NCI-H2107 treated with DMSO at 0.1 percent for 48 hours (cell line): ENCODE results near the gene SYNDIG1.

Source experiments
- DNase-seq: peaks from one replicate; lab custom pipeline; 2025; ENCODE audit not compliant: unreplicated experiment; lab: John Stamatoyannopoulos, UW

SYNDIG1 gene

DNA sequence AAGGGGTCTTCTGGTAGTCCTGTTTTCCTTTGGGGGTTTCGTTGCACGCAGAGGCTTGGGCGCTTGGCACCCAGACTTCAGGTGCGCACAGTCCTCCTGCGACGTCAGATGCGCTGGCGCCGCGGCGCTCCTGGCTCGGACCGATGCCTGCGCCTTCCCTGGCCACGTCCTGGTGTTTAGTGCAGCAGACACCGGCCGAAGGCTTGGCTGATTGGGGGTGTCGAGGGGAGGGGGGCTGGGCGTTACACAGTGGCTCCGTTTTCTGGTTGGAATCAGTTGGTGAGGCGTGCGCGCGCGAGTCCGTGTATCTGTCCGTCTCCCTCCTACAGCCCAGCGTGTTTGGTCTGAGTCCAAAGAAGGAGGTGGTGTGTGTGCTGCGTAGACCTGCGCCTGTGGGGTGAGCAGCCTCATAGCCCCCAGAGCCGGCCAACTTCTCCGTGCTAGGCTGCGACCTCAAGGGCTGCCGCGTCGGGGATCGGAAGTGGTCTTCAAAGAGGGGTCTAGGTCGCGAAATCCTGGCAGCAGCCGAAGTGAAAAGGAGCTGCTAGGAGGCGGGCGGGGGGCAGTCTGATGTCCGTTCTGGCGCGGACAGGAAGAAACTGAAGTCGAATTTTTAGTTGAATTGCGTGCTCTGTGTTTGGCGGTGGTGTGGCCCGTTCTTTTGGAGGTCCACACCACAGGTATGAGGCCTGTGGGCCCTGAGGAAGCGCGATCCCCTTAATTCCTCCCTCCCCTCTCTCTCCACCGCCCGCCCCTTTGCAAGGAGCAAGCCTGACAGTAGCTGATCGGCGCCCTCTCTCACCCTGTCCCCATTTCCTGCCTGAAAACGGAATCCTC is 1.5 kb downstream of the SYNDIG1 start:
- no peak for DNase-seq

DNA sequence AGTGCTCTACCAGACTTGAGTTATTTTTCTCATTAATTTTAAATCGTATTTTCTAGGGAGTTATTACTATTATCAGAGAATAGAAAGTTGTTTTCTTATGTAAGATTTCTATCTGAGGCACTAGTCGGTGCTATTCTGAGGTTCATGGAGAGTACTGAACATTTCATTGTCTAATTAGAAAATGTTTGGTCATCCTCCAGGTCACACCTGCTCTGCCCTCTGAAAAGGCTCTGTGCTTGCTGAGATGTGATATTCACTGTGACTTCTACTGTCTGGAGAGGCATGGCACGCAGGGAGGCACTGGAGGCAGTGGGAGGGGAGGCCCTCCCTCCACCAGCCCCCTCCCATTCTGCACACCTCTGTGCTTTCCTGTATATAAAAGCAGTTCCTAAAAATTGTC is 3.0 kb downstream of the SYNDIG1 start:
- DNase-seq, result no peak

DNA sequence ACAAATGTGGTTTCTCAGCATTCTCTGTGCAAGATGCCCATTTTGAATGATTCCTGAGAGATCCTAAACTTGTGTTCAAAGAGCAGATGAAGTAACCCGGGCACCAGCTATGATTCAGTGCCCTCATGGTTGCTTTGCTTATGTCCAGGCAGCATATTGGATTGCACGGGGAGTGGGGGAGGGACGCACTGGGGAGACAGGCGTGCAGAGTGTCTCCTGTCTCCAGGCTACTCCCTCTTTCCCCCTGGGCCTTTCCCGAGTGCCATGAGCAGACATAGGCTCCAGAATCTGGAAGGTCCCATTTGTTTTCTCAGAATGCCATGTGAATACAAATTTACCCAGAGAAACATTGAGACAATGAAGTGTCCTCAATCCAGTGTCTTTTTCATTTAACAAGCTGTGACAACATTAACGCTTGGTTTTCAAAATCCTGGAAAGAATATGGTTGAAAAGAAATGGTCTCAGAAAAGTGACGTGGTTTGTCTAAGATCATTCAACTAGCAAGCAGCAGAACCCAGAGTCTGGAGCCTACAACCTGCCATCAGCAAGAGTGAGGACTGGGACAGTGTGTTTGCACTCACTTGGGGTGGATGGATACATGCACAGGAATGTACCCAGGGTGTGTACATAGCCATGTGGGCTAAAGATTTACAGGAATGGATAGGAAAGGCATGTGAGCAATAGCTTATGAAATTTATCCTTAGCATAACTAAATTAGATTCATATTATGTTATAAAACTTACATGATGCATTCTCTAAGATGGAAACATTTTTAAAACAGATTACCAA is 4.2 kb downstream of the SYNDIG1 start:
- no peak for DNase-seq

DNA sequence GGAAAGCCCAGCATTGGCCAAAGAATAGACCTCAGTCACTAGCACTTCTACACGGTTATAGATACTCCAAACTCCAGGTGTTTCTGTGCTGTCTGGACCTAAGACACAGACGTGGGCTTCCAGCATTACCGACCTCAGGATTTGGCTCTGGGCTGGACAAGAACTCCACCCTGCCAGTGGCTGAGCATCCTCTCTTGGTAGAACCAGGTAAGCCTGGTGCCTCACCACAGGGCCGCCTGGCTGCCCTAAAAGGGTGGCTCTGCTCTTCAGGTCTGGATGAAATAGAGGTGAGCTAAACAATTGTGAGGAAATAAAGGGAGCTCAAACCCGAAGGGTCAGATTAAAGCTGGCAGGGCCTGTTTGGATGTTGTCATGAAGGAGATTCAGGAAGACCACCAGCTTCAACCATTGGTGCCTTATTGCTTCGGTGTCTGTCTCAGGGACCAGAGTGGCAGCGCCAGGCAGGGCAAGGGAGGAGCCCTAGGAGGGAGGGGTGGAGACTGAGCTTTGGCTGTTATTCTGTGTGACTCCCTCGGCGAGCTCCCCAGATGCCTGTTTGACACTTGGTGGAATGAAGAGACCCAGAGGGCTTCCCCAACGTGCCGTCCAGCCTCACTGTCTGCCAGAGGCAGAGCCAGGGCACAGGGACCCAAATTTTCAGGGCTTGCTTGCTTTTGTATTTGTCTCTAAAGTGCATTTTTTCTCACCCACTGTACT is 8.6 kb downstream of the SYNDIG1 start:
- DNase-seq, result no peak

- DNase-seq, result no peak
These were observed 9.2 kb downstream of the SYNDIG1 start for GRCh38 chr20:24478584-24478983.

- no peak for DNase-seq
These were observed 9.7 kb downstream of the SYNDIG1 start for GRCh38 chr20:24479106-24479505.

DNA sequence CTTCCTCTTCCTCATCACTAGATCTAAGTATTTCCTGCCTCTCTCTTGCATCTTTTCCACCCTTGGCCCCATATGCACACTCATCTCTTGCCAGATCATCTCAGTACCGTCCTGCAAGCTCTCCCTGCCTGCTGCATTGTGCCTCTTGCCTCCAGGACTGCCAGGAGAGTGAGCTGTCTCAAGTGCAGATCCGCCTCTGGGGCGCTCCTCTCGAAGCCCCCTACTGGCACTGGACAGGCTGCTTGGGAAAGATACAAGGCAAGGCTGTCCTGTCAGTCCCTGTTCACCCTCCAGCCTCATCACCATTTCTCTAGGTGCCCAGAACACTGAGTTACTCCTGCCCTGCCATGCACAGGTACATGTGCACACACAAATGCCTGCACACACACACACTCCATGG is 10.2 kb downstream of the SYNDIG1 start:
- DNase-seq, result no peak

DNA sequence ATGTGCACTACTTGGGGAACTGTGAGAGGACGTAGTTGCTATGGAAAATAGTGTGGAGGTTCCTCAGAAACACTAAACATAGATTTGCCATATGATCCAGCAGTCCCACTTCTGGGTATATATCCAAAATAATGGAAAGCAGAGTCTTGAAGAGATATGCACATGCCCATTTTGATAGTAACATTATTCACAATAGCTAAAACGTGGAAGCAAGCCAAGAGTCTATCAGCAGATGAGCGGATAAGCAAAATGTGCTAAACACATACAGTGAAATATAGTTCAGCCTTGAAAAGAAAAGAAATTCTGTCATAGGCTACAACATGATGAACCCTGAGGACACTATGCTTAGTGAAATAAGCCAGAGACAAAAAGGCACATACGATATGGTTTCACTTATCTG is 11.1 kb downstream of the SYNDIG1 start:
- DNase-seq, result no peak

- no peak for DNase-seq
These were observed 11.7 kb downstream of the SYNDIG1 start for GRCh38 chr20:24481173-24481572.

DNA sequence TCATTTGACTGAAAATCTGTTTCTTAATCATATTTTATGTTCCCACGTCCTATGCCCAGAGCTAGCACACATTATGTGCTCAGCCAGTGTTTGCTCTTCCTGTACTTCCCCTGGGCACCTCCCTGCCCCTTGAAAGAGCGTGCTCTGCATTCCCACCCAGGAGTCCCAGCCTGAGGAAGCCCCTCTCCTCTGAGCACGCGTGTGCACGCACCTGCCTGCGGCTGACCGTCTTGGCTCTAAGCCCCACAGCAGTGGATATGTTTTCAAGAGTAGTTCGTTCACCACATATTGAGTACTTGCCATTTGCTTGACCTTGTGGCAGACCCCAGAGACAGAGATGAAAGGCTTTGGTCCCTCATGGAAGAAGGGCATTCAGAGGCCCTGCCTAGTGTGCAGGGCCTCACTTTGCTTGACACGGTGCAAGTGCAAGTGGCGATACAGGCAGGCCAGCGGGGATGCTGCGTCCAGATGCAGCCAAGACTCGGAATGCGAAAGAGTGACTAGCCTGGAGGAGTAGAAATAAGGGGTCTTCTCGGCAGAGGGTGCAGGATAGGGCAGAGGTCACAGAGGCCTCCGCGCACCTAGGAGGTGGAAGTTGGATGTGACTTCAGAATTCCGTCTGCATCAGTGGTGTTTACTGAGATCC is 14.1 kb downstream of the SYNDIG1 start:
- DNase-seq, result no peak

DNA sequence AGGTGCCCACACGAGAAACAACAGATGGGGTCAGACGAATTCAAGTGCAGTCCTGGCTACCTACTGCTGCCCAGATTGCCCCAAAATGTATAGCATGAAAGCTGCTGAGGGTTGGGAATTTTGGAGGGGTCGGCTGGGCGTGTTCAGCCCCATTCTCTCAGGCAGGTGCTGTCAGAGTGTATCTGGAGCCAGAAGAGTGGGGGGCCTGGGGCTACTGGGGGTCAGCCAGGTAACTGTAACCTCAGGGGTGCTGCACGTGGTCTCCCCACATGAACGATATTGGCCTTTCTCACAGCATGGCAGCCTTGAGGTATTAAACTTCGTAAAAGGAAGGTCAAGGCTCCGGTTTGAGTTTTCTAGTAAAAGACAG is 14.6 kb downstream of the SYNDIG1 start:
- no peak for DNase-seq

DNA sequence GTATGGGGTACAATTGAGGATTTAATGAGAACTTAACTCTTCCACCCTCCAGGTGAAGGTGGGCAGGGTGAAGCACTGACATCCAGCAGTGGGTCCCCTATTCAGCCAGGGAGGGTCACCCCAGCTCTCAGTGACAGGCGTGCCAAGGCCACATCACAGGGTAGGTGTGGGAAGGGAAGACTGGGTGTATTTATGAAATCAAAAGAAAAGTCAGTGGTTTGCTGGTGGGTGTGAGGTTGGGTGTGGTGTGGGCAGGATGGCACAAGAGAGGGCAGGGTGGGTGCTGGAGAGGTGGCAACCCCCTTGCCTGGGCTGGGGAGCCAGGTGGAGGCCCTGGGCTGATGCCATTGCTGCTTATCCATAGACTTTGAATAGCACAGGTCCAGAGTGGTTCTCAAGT is 16.6 kb downstream of the SYNDIG1 start:
- no peak for DNase-seq

DNA sequence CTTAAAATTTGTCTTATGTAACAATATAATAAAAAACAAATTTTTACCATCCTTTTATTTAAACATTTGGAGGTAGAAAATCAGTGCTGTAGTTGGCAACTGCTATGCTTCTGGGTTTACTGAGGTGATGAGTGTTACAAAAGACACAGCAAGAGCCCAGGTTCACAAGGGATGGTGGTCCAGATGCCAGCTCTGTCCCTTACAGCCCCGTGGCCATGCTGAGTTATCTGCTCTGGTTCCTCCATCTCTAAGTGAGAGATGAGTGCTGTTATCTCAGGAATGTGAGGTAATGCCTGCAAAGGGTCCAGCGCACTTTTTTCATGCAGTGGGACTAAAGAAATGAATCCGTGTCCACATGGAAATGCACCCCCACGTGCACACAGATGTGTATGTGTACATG is 17.8 kb downstream of the SYNDIG1 start:
- no peak for DNase-seq

DNA sequence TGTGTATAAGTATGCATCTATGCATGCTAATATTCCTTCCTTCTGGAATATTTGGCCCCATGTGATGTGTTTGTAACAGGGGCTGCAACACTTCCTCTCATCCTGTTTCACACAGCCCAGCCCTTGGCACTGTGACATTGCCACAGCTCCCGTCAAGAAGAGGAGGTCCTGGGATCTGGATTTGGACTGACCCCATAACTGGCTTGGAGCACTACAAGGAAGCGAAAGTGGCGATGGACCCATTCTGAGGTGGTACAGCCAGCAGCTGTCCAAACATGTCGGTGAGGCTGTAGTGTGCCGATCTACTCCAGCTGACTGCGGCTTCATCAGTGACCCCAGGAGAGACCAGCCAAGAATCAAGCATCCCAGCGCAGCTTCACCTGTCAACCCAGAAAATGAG is 18.2 kb downstream of the SYNDIG1 start:
- no peak for DNase-seq

DNA sequence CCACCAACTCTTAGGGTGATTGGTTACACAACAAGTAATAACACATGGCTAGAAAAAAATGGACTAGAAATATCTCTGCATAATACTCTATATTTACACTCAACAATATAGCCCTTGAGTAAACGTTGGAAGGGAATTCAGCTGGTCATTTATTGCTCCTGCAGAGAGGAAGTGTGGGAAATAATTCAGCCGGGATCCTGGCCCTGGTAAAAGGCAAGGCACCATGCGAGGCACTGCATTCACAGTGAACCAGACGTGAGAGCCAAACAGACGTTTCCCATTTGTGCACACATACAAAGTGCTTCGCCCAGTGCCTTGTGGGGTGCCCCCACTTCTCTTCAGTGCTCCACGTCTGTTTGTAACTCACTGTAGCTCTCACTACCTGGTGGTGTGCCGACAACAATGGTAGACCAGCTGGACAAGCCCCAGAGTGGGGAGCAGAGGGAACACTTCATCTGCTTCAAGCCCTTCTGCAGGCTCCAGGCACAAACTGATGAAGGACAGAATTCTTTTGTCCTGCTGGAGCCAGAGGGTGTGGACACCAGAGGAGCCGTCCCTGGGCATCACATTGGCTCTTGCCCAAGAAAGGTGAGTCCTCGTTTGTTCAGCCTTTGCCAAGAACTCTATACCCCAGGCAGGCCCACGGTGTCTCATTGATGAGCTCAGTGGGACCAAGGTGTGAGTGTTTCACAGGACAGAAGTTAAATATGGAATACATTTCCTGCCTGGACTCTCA is 18.8 kb downstream of the SYNDIG1 start:
- no peak for DNase-seq

DNA sequence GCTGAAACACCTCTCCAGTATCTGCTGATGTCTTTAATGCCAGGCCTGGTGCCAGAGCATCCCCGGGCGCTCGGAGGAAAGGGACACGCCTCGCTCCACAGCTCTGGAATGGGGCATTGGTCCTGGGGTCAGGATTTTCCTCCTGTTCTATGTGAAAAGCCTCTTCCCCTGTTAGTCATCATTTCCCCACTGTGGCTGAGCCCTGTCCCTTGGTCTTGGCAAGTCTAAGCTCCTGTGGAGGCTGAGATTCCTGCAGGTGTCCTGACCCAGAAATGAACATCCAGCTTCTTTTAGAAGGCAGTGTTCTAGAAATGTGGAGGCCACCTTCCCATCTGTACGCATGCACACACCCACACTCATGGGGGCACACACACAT is 19.4 kb downstream of the SYNDIG1 start:
- DNase-seq, result no peak

GRCh38 chr20:24489193-24489592 is 19.8 kb downstream of the SYNDIG1 start:
- no peak for DNase-seq

GRCh38 chr20:24489631-24490260 is 20.3 kb downstream of the SYNDIG1 start:
- no peak for DNase-seq

- DNase-seq, result no peak
These were observed 21.2 kb downstream of the SYNDIG1 start for GRCh38 chr20:24490598-24490997.

- no peak for DNase-seq
These were observed 21.8 kb downstream of the SYNDIG1 start for GRCh38 chr20:24491041-24491756.
